ENCODE data around the gene MACROD2.

DNA sequence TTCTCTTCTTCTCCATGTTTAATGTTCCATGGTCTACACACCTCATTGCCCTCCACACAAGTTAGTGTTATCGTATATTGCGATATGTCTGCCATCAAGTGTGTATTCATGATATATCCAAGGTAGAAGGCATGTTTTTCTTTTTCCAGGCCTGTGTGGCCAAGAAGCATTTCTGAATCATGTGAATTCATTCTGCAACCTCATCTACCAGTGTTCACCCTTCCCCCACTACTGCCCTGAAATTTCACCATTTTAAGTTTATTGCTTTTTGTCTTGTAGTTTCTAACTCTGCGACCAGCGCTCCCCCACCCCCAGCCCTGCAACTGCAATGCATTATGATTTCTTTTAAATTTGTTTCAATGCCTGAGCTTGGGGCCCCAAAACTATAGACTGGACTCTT, 960.1 kb downstream of the MACROD2 start:
- TF ChIP-seq POLR2A (IDR thresholded peaks at IDR 0.05) (no peak), POLR2AphosphoS5 (IDR thresholded peaks at IDR 0.05) (no peak), EP300 (IDR thresholded peaks at IDR 0.05) (no peak)
- TF ChIP-seq, protein P1, sequence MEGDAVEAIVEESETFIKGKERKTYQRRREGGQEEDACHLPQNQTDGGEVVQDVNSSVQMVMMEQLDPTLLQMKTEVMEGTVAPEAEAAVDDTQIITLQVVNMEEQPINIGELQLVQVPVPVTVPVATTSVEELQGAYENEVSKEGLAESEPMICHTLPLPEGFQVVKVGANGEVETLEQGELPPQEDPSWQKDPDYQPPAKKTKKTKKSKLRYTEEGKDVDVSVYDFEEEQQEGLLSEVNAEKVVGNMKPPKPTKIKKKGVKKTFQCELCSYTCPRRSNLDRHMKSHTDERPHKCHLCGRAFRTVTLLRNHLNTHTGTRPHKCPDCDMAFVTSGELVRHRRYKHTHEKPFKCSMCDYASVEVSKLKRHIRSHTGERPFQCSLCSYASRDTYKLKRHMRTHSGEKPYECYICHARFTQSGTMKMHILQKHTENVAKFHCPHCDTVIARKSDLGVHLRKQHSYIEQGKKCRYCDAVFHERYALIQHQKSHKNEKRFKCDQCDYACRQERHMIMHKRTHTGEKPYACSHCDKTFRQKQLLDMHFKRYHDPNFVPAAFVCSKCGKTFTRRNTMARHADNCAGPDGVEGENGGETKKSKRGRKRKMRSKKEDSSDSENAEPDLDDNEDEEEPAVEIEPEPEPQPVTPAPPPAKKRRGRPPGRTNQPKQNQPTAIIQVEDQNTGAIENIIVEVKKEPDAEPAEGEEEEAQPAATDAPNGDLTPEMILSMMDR (IDR thresholded peaks at IDR 0.05) = no peak
